Erythroblast (primary cell): ENCODE results near the gene ATP9A.

Source experiments
- GATA1 ChIP-seq: IDR thresholded peaks from 2 replicates; pipeline ENCODE4 v1.6.1; 2011; ENCODE audit warnings: low read depth, mild to moderate bottlenecking, control low read depth, low read length, moderate library complexity
- POLR2A ChIP-seq: IDR thresholded peaks from 2 replicates; pipeline ENCODE4 v1.6.1; 2011; ENCODE audit warnings: mild to moderate bottlenecking, low read length

GRCh38 chr20:51607170-51607569 lies 161.0 kb downstream of the ATP9A start:
- TF ChIP-seq POLR2A (no peak), GATA1 (no peak)
